ENCODE measurements around the gene CEACAM19. TPM values are rescaled to one million over a fixed set of nuclear protein-coding genes. Genes with fewer than 3 reads are reported as not detected.

The CEACAM19 gene
- total RNA-seq, 1 experiment from 2014 or later = 3.5 TPM

DNA sequence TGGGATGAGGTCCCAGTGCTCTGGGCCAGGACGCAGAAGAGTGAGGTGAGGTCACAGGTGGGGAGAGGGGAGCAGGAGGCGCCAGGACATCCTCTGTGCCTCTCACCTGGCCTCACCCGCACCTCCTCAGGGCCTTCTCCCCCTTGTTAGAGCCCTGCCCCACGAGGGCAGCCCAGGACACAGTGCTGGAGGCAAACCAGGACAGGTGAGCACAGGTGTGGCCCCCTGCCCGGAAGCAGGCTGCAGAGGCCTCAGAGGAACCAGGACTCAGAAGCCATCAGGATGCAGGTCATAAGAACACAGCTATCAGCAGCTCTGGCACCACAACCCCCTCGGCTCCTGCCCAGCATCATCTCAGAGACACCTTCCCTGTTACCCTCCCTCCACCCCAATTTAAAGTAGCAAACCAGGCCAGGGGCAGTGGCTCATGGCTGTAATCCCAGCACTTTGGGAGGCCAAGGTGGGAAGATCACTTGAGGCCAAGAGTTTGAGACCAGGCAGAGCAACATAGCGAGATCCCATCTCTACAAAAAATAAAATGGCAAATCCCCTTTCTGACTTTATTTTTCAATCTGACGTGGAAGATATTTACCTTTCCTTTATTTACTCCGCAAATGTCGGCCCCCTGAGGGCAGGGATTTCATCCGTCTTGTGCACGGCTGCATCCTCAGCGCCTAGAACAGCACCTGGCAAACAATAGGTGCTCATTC, 27.4 kb downstream of the CEACAM19 start, which contains the start of gene CEACAM16:
Gene CEACAM16 (plus strand): TSS at position 660 of the 710 bp plus-strand sequence. CDS start 2,306 bp downstream, outside the sequence.
- H3K27me3 ChIP-seq (ENCODE audit: insufficient read depth, low read length) = no peaks in the 10 kb centered on the region
- no CpG with 5 or more reads among the region's 13 CpGs for WGBS (ENCODE audit: extremely low coverage, insufficient read length, low lambda C conversion rate)
- no peaks in the 10 kb centered on the region for H3K9me3 Mint-ChIP-seq
- H3K79me1 ChIP-seq (ENCODE audit: insufficient read depth, low read depth, low read length, poor library complexity, severe bottlenecking) = no peaks in the 10 kb centered on the region
- peaks cover 9% of the 10 kb centered on the region for H3K27me3 Mint-ChIP-seq (ENCODE audit: low read depth)
- H4K5ac ChIP-seq (ENCODE audit: insufficient read length, low read depth, low read length) = no peak within 1 kb of the TSS
- no peaks in the 10 kb centered on the region for H3K36me3 Mint-ChIP-seq (ENCODE audit: insufficient read depth in 1 of 3, low read depth in 3 of 3)
- no peak within 1 kb of the TSS for H3K18ac ChIP-seq (ENCODE audit: insufficient read length, low read depth, low read length)
- no peak within 1 kb of the TSS for H2BK12ac ChIP-seq (ENCODE audit: insufficient read length, low read depth, low read length)
- DNase-seq = no peak
- no peak within 1 kb of the TSS for H2BK5ac ChIP-seq (ENCODE audit: insufficient read length, low read length)
- no peaks in the 10 kb centered on the region for H3K23me2 ChIP-seq (ENCODE audit: insufficient read length, low read depth, low read length, poor library complexity, severe bottlenecking)
- H3K4me1 ChIP-seq (ENCODE audit: insufficient read depth, low read length) = no peaks in the 10 kb centered on the region
- H3K4me2 ChIP-seq (ENCODE audit: insufficient read depth, insufficient read length, low read length) = no peak within 1 kb of the TSS
- H4K91ac ChIP-seq (ENCODE audit: insufficient read length, low read depth, low read length) = no peak within 1 kb of the TSS
- no peak within 1 kb of the TSS for H2BK120ac ChIP-seq (ENCODE audit: low read depth, low read length, poor library complexity, severe bottlenecking)
- H2AK5ac ChIP-seq (ENCODE audit: insufficient read length, low read length) = no peak within 1 kb of the TSS
- H3K4me3 Mint-ChIP-seq = no peak within 1 kb of the TSS; a peak in 1 of 5 replicates
- peaks cover 10% of the 10 kb centered on the region in 2 experiments for H3K4me1 Mint-ChIP-seq
- no peak within 1 kb of the TSS for H2BK20ac ChIP-seq (ENCODE audit: low read depth, low read length, poor library complexity, severe bottlenecking)
- no peak within 1 kb of the TSS for H3K9ac ChIP-seq (ENCODE audit: extremely low read depth, insufficient read length, low read length)
- H3K56ac ChIP-seq (ENCODE audit: insufficient read length, low read depth, low read length) = no peak within 1 kb of the TSS
- no peak within 1 kb of the TSS for H3K23ac ChIP-seq (ENCODE audit: insufficient read length, low read depth, low read length)
- H3K27ac Mint-ChIP-seq = peak within 1 kb of the TSS in 1 of 3 experiments; percentile 27; a peak in 1 of 7 replicates
- H4K8ac ChIP-seq (replicated peaks; ENCODE audit: insufficient read length, low read depth, low read length) = no peak within 1 kb of the TSS
- H3K9me3 ChIP-seq (ENCODE audit: control insufficient read depth, low read depth, low read length) = no peaks in the 10 kb centered on the region
- no peaks in the 10 kb centered on the region for H4K20me1 ChIP-seq (ENCODE audit: control insufficient read depth, insufficient read depth, insufficient read length)
- H2AFZ ChIP-seq (ENCODE audit: low read length) = no peak within 1 kb of the TSS
- no peak within 1 kb of the TSS for H3K4ac ChIP-seq (ENCODE audit: low read depth, low read length)
- no peak for TF ChIP-seq CTCF (conservative IDR thresholded peaks at IDR 0.05)
- no peak within 1 kb of the TSS for H3K27ac ChIP-seq (ENCODE audit: insufficient read length, low read depth, low read length)
- H3K14ac ChIP-seq (ENCODE audit: insufficient read depth, low read length) = no peak within 1 kb of the TSS; the same call in 1 of the 2 replicates
- H3K79me2 ChIP-seq (ENCODE audit: insufficient read depth, low read length) = no peaks in the 10 kb centered on the region
- H2BK15ac ChIP-seq (ENCODE audit: low read depth, low read length) = no peak within 1 kb of the TSS
- no peak within 1 kb of the TSS for H3T11ph ChIP-seq (ENCODE audit: low read length)
